ENCODE data around the gene CACNA1I. TPM values are rescaled to one million over a fixed set of nuclear protein-coding genes. Genes with fewer than 3 reads are reported as not detected.
A peak's percentile ranks its signal among the peaks of the same experiment; 100 is the strongest.

The CACNA1I gene
- total and polyA plus RNA-seq, 2 of the 8 experiments (the other 6 are each of a cell fraction or from before 2014, with no cell fraction given): 0.77 to 1.2 TPM

DNA sequence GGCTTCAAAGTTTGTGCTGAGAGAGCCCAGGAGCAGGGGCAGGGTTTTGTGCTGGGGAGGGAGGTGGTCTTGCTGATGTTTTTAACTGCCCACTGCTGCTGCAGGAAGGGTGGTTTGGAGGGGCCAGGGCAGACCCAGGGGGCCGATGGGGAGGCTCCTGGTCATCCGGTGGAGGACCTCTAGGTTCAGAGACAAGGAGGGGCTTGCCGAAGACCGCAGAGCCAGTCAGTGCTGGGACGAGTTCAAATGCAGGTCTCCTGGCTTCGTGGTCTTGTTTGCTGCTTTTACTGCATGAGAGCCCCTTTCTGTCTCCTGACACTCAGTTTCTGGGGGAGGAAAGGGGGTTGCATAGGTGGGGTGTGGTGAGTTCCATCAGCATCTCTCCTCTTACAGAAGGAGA lies 26.0 kb downstream of the CACNA1I start:
- no peak overlapping the region for H3K4me3 ChIP-seq (ENCODE audit: extremely low read depth in 1 of 4, insufficient read depth in 2 of 4, low read depth in 3 of 4, low read length in 4 of 4)
- H2BK120ac ChIP-seq (replicated peaks; ENCODE audit: low read depth, low read length): no peak overlapping the region
- ChIA-PET CTCF (ENCODE audit: partially characterized antibody) (interaction anchor here (0.6 to 1.7 kb wide), 2 partner anchors 12 to 37 kb away, joined by 4 read pairs; no protein-coding TSS in a partner anchor), POLR2A (ENCODE audit: partially characterized antibody) (interaction anchor here (0.6 to 0.8 kb wide), 2 partner anchors 11 to 523 kb away, joined by 3 to 4 read pairs; no protein-coding TSS in a partner anchor)
- H2BK5ac ChIP-seq (ENCODE audit: low read depth, low read length): no peak overlapping the region
- no peak overlapping the region for H3K4ac ChIP-seq (replicated peaks; ENCODE audit: insufficient read length, low read depth, low read length)
- FAIRE-seq: no peak
- H3K4me1 ChIP-seq (replicated peaks in 1 of 4; ENCODE audit: control insufficient read depth in 3 of 4, insufficient read depth in 4 of 4, low read length in 3 of 4): peaks cover 0 to 12% (median 7%) of the 10 kb centered on the region in 4 experiments; a peak in 6 of 7 replicates
- no peak overlapping the region for H4K5ac ChIP-seq (ENCODE audit: insufficient read length, low read depth, low read length)
- H2BK12ac ChIP-seq (ENCODE audit: low read depth, low read length): peak overlapping the region; percentile 33; the same call in 1 of the 2 replicates
- H3K56ac ChIP-seq (replicated peaks; ENCODE audit: insufficient read length, low read depth, low read length): no peak overlapping the region
- 0 out of 2 replicates have a peak overlapping the region, but pooled peaks have one; percentile 34 for H2BK20ac ChIP-seq (ENCODE audit: low read length)
- TF ChIP-seq SRF (IDR thresholded peaks at IDR 0.05; ENCODE audit: low read depth, low read length) (no peak), CBX5 (IDR thresholded peaks at IDR 0.05; ENCODE audit: low read depth, low read length) (no peak), ZNF274 (IDR thresholded peaks at IDR 0.05; ENCODE audit: borderline replicate concordance, extremely low read depth, low read length) (no peak), SIRT6 (IDR thresholded peaks at IDR 0.05; ENCODE audit: low read length) (no peak), CHD1 (IDR thresholded peaks at IDR 0.05; ENCODE audit: low read depth, low read length) (no peak), RXRA (IDR thresholded peaks at IDR 0.05; ENCODE audit: insufficient read depth, low read depth, low read length) (no peak), SP2 (IDR thresholded peaks at IDR 0.05; ENCODE audit: low read length) (no peak), RNF2 (IDR thresholded peaks at IDR 0.05; ENCODE audit: borderline replicate concordance, low read depth, low read length, missing control alignments, poor library complexity, severe bottlenecking) (no peak), KDM4A (IDR thresholded peaks at IDR 0.05; ENCODE audit: low read depth, low read length, severe bottlenecking) (no peak), SUZ12 (IDR thresholded peaks at IDR 0.05; ENCODE audit: low read length) (no peak), SIX5 (IDR thresholded peaks at IDR 0.05; ENCODE audit: low read depth, low read length) (no peak)
- no peak overlapping the region for H2AK5ac ChIP-seq (ENCODE audit: low read depth, low read length)
- no peaks in the 10 kb centered on the region for H3K79me1 ChIP-seq (ENCODE audit: low read depth, low read length)
- no peak overlapping the region for H2BK15ac ChIP-seq (ENCODE audit: low read length)
- peaks cover 0 to 2% of the 10 kb centered on the region in 2 experiments for H4K20me1 ChIP-seq (replicated peaks in 1 of 2; ENCODE audit: control insufficient read depth in 1 of 2, insufficient read depth in 2 of 2, low read length in 2 of 2)
- peaks cover 2% of the 10 kb centered on the region; the same call in 1 of the 2 replicates for H3K23me2 ChIP-seq (ENCODE audit: low read depth, low read length)
- WGBS, 2 experiments (ENCODE audit: extremely low coverage in 1 of 2, insufficient coverage in 1 of 2, insufficient read length in 1 of 2, insufficient replicate concordance in 2 of 2, low coverage in 1 of 2, low lambda C conversion rate in 2 of 2, missing lambda C conversion rate in 1 of 2): 84% methylated on average over 6 of the region's 6 CpGs; no CpG with 5 or more reads in 1 of the 2 experiments
- H3K27ac ChIP-seq (ENCODE audit: low read depth, low read length): no peak overlapping the region
- peaks cover 0 to 15% (median 5%) of the 10 kb centered on the region in 4 experiments; a peak in 4 of 7 replicates for H3K27me3 ChIP-seq (replicated peaks in 1 of 4; ENCODE audit: control insufficient read depth in 3 of 4, extremely low read depth in 1 of 4, insufficient read depth in 3 of 4, low read length in 3 of 4)
- no peak overlapping the region for H3K14ac ChIP-seq (ENCODE audit: insufficient read length)
- no peak overlapping the region for H4K91ac ChIP-seq (replicated peaks; ENCODE audit: insufficient read length, low read length)
- H3K18ac ChIP-seq (ENCODE audit: extremely low read depth, low read length): no peak overlapping the region
- H3K9me3 ChIP-seq (ENCODE audit: insufficient read depth in 2 of 2, low read depth in 1 of 2, low read length in 1 of 2): no peaks in the 10 kb centered on the region
- no peak overlapping the region for H3K23ac ChIP-seq (ENCODE audit: insufficient read length)
- no peak overlapping the region for H3K9ac ChIP-seq (replicated peaks in 1 of 4; ENCODE audit: extremely low read depth in 1 of 4, low read depth in 3 of 4, low read length in 3 of 4)
- H3K4me2 ChIP-seq (ENCODE audit: insufficient read depth in 1 of 2, low read depth in 2 of 2, low read length in 2 of 2): no peak overlapping the region
- H2AFZ ChIP-seq (ENCODE audit: low read length): no peak overlapping the region
- DNase-seq (ENCODE audit: low read depth in 1 of 2, low spot score in 2 of 2): no peak
- no peak overlapping the region for H4K8ac ChIP-seq (ENCODE audit: extremely low read depth, insufficient read depth, low read length)
- no peaks in the 10 kb centered on the region for H3K79me2 ChIP-seq (ENCODE audit: control insufficient read depth in 1 of 2, insufficient read depth in 2 of 2, low read length in 2 of 2)
- H3K36me3 ChIP-seq (ENCODE audit: control insufficient read depth in 2 of 4, insufficient read depth in 4 of 4, low read length in 3 of 4): no peaks in the 10 kb centered on the region
